Measurements from ENCODE around the gene OMP.
A peak's percentile ranks its signal among the peaks of the same experiment; 100 is the strongest.

The OMP gene

GRCh38 chr11:77106321-77106720 lies 3.7 kb downstream of the OMP start:
- Mint-ChIP-seq H3K9me3 (no peaks in the 10 kb centered on the region), H3K4me1 (no peaks in the 10 kb centered on the region), H3K4me3 (no peak overlapping the region), H3K27ac (no peak overlapping the region), H3K36me3 (no peaks in the 10 kb centered on the region)
- no peak for ATAC-seq
- no peak for DNase-seq (ENCODE audit: low spot score in 2 of 2)

DNA sequence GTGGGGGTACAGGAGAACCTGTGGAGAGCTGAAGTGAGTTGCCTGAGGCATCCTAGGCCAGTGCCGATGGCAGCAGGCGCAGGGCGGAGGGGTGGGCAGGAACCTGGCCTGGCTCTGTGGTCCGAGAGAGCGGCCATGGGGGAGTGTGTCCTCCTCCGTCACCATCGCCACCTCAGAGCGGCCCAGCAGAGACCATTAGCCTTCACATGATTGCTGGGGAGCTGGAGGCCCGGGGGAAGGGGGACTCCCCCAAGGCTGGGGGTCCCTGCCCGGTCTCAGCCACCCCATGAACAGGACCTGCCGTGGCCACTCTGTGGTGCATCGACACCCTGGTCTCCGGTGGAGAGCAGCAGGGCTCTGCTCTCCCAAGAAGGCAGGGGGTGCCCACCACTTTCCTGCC lies 4.1 kb downstream of the OMP start:
- Mint-ChIP-seq H3K27ac (no peak overlapping the region), H3K4me1 (no peaks in the 10 kb centered on the region), H3K9me3 (no peaks in the 10 kb centered on the region), H3K4me3 (no peak overlapping the region), H3K36me3 (no peaks in the 10 kb centered on the region)
- DNase-seq (ENCODE audit: low spot score in 2 of 2), result no peak
- ATAC-seq, result no peak

GRCh38 chr11:77107950-77108349 lies 5.3 kb downstream of the OMP start:
- H3K36me3 Mint-ChIP-seq, result no peaks in the 10 kb centered on the region
- H3K4me3 Mint-ChIP-seq, result no peak overlapping the region
- no peaks in the 10 kb centered on the region for H3K9me3 Mint-ChIP-seq
- no peak overlapping the region for H3K27ac Mint-ChIP-seq
- ATAC-seq, result no peak
- H3K4me1 Mint-ChIP-seq, result no peaks in the 10 kb centered on the region
- DNase-seq (ENCODE audit: low spot score in 2 of 2), result no peak

GRCh38 chr11:77108436-77108835 lies 5.8 kb downstream of the OMP start:
- ATAC-seq, result no peak
- no peaks in the 10 kb centered on the region for H3K9me3 Mint-ChIP-seq
- no peaks in the 10 kb centered on the region for H3K36me3 Mint-ChIP-seq
- no peak overlapping the region for H3K4me3 Mint-ChIP-seq
- H3K27ac Mint-ChIP-seq, result no peak overlapping the region
- DNase-seq (ENCODE audit: low spot score in 2 of 2), result no peak
- peaks cover 3% of the 10 kb centered on the region for H3K4me1 Mint-ChIP-seq

- Mint-ChIP-seq H3K4me1 (peaks cover 6% of the 10 kb centered on the region), H3K9me3 (no peaks in the 10 kb centered on the region), H3K4me3 (no peak overlapping the region), H3K36me3 (no peaks in the 10 kb centered on the region), H3K27ac (no peak overlapping the region)
- ATAC-seq (no peak), DNase-seq (ENCODE audit: low spot score in 2 of 2) (no peak)
These were observed 6.8 kb downstream of the OMP start for GRCh38 chr11:77109236-77110019.

DNA sequence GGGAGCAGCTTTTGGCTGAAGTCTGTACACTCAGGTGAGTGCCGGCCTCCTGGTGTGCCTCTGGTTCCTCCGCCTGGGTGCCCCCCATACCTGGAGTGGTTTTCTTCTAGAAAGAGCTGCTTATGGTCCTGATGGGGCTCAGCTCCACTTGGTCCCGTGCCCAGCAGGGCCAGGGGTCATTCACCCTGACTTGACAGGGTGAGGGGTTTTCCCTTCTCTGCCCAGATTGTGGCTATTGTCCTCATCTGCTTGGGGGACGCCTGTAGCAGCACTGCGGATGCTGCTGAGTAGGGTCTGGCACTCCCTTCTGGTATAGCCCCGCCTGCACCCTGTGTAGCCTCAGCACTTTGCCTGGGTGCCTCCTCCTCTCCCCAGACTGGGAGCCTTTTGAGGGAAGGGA lies 8.2 kb downstream of the OMP start:
- Mint-ChIP-seq H3K4me1 (peaks cover 6% of the 10 kb centered on the region), H3K9me3 (no peaks in the 10 kb centered on the region), H3K4me3 (no peak overlapping the region), H3K36me3 (no peaks in the 10 kb centered on the region), H3K27ac (no peak overlapping the region)
- no peak for DNase-seq (ENCODE audit: low spot score in 2 of 2)
- ATAC-seq, result no peak

DNA sequence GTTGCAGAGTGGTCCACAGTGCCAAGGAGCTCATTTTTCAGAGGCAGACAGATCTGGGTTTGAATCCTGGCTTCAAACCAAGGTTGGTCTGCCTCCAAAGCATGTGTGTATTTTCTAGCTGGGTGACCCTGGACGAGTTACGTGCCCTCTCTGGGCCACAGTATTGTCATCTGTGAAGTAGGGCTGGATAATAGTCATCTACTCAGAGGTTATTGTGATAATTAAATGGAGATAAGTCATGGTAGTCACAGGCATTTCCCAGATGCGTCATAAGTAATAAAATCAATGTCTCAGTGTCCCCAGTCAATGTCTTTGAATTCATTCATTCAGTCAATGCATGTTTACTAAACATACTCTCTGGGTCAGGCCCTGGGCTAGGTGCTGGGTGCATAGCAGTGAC lies 8.6 kb downstream of the OMP start:
- peaks cover 6% of the 10 kb centered on the region for H3K4me1 Mint-ChIP-seq
- H3K36me3 Mint-ChIP-seq, result no peaks in the 10 kb centered on the region
- H3K4me3 Mint-ChIP-seq, result no peak overlapping the region
- H3K9me3 Mint-ChIP-seq, result no peaks in the 10 kb centered on the region
- ATAC-seq (no peak), DNase-seq (ENCODE audit: low spot score in 2 of 2) (no peak)
- no peak overlapping the region for H3K27ac Mint-ChIP-seq

DNA sequence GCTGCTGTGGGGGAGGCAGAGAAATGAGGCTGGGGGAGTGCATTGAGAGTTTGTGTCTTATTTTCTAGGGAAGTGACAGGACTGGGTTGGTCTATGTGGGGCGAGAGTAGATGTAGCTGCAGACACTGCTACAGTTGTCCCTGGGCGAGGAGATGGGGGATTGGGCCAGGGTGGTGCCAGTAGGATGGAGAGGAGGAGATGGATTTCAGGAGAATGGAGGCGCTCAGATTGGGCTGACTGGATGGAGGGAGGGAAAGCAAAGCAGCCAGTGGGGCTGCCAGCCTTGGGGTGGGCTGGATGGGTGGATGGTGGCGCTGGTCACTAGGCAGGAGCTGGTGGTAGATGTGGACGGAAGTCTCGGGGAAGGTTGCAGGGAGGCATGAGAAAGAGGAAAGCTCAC lies 9.3 kb downstream of the OMP start:
- no peak for ATAC-seq
- H3K4me3 Mint-ChIP-seq, result no peak overlapping the region
- H3K4me1 Mint-ChIP-seq, result peaks cover 6% of the 10 kb centered on the region
- no peak overlapping the region for H3K27ac Mint-ChIP-seq
- H3K36me3 Mint-ChIP-seq, result no peaks in the 10 kb centered on the region
- DNase-seq (ENCODE audit: low spot score in 2 of 2), result no peak
- no peaks in the 10 kb centered on the region for H3K9me3 Mint-ChIP-seq

- ATAC-seq, result no peak
- H3K4me1 Mint-ChIP-seq, result peaks cover 6% of the 10 kb centered on the region
- H3K27ac Mint-ChIP-seq, result peak overlapping the region; percentile 29
- DNase-seq (ENCODE audit: low spot score in 2 of 2), result no peak
- no peak overlapping the region for H3K4me3 Mint-ChIP-seq
- no peaks in the 10 kb centered on the region for H3K9me3 Mint-ChIP-seq
- H3K36me3 Mint-ChIP-seq, result no peaks in the 10 kb centered on the region
These were observed 10.2 kb downstream of the OMP start for GRCh38 chr11:77112641-77113381.

- Mint-ChIP-seq H3K36me3 (no peaks in the 10 kb centered on the region), H3K9me3 (no peaks in the 10 kb centered on the region), H3K4me3 (no peak overlapping the region), H3K4me1 (peaks cover 6% of the 10 kb centered on the region), H3K27ac (peak overlapping the region; percentile 29)
- ATAC-seq (no peak), DNase-seq (ENCODE audit: low spot score in 2 of 2) (no peak)
These were observed 10.9 kb downstream of the OMP start for GRCh38 chr11:77113382-77114088.

GRCh38 chr11:77114089-77114463 lies 11.4 kb downstream of the OMP start:
- Mint-ChIP-seq H3K4me1 (peaks cover 6% of the 10 kb centered on the region), H3K9me3 (no peaks in the 10 kb centered on the region), H3K36me3 (no peaks in the 10 kb centered on the region), H3K4me3 (no peak overlapping the region), H3K27ac (no peak overlapping the region)
- ATAC-seq, result no peak
- no peak for DNase-seq (ENCODE audit: low spot score in 2 of 2)

- Mint-ChIP-seq H3K4me3 (no peak overlapping the region), H3K9me3 (no peaks in the 10 kb centered on the region), H3K27ac (no peak overlapping the region), H3K36me3 (no peaks in the 10 kb centered on the region), H3K4me1 (peaks cover 6% of the 10 kb centered on the region)
- no peak for DNase-seq (ENCODE audit: low spot score in 2 of 2)
- no peak for ATAC-seq
These were observed 12.6 kb downstream of the OMP start for GRCh38 chr11:77115181-77115611.

GRCh38 chr11:77115956-77116355 lies 13.3 kb downstream of the OMP start:
- Mint-ChIP-seq H3K4me1 (peaks cover 10% of the 10 kb centered on the region), H3K27ac (no peak overlapping the region), H3K4me3 (no peak overlapping the region), H3K9me3 (no peaks in the 10 kb centered on the region), H3K36me3 (no peaks in the 10 kb centered on the region)
- no peak for DNase-seq (ENCODE audit: low spot score in 2 of 2)
- ATAC-seq, result no peak

- Mint-ChIP-seq H3K9me3 (no peaks in the 10 kb centered on the region), H3K4me1 (peaks cover 13% of the 10 kb centered on the region)
- ATAC-seq, result no peak
These were observed 14.9 kb downstream of the OMP start for GRCh38 chr11:77117492-77117891.

GRCh38 chr11:77118086-77118485 lies 15.4 kb downstream of the OMP start:
- no peak for ATAC-seq

More at GRCh38 chr11:77117492-77117891, 14.9 kb downstream of the OMP start:
- no peak overlapping the region for H3K27ac Mint-ChIP-seq
- H3K36me3 Mint-ChIP-seq, result no peaks in the 10 kb centered on the region
- no peak overlapping the region for H3K4me3 Mint-ChIP-seq
- no peak for DNase-seq (ENCODE audit: low spot score in 2 of 2)

GRCh38 chr11:77118971-77119370 lies 16.3 kb downstream of the OMP start:
- H3K4me1 Mint-ChIP-seq, result peaks cover 7% of the 10 kb centered on the region
- DNase-seq (ENCODE audit: low spot score in 2 of 2) (no peak), ATAC-seq (no peak)
- no peaks in the 10 kb centered on the region for H3K9me3 Mint-ChIP-seq
- H3K4me3 Mint-ChIP-seq, result no peak overlapping the region
- H3K27ac Mint-ChIP-seq, result no peak overlapping the region
- no peaks in the 10 kb centered on the region for H3K36me3 Mint-ChIP-seq

More at GRCh38 chr11:77118086-77118485, 15.4 kb downstream of the OMP start:
- Mint-ChIP-seq H3K27ac (no peak overlapping the region), H3K4me1 (peaks cover 13% of the 10 kb centered on the region), H3K9me3 (no peaks in the 10 kb centered on the region), H3K36me3 (no peaks in the 10 kb centered on the region), H3K4me3 (no peak overlapping the region)
- DNase-seq (ENCODE audit: low spot score in 2 of 2), result no peak

All from stimulated activated effector memory CD8-positive, alpha-beta T cell treated with anti-CD3 and anti-CD28 coated beads, Interleukin-12 subunit alpha, Interleukin-12 subunit beta, amount 100 ng/mL, for 72 hours (primary cell).